ENCODE measurements around the gene CFHR4.

DNA sequence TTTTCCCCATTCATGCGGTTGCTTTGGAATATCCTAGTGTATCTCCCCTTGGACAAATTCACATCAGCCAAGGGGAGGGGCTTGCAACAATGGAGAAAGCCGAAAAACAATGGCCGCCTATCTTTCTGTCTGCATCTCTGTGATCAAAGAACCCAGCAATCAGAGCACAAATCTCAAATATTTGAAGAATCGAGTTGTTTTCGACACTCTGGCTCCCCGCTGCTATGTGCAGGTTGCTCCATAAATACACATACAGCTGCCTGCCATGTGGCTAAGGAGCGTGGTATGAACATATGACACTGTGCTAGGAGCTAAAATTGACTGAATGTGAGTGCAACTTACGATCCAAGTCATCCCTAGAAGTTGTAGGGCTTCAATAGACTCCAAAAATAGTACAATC lies 8.5 kb downstream of the CFHR4 start:
- TF ChIP-seq POLR2A (IDR thresholded peaks at IDR 0.05): no peak
- TF ChIP-seq, protein P1, sequence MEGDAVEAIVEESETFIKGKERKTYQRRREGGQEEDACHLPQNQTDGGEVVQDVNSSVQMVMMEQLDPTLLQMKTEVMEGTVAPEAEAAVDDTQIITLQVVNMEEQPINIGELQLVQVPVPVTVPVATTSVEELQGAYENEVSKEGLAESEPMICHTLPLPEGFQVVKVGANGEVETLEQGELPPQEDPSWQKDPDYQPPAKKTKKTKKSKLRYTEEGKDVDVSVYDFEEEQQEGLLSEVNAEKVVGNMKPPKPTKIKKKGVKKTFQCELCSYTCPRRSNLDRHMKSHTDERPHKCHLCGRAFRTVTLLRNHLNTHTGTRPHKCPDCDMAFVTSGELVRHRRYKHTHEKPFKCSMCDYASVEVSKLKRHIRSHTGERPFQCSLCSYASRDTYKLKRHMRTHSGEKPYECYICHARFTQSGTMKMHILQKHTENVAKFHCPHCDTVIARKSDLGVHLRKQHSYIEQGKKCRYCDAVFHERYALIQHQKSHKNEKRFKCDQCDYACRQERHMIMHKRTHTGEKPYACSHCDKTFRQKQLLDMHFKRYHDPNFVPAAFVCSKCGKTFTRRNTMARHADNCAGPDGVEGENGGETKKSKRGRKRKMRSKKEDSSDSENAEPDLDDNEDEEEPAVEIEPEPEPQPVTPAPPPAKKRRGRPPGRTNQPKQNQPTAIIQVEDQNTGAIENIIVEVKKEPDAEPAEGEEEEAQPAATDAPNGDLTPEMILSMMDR (IDR thresholded peaks at IDR 0.05): no peak
